ENCODE measurements around the gene MKS1.
A peak's percentile ranks its signal among the peaks of the same experiment; 100 is the strongest.

The MKS1 gene

DNA sequence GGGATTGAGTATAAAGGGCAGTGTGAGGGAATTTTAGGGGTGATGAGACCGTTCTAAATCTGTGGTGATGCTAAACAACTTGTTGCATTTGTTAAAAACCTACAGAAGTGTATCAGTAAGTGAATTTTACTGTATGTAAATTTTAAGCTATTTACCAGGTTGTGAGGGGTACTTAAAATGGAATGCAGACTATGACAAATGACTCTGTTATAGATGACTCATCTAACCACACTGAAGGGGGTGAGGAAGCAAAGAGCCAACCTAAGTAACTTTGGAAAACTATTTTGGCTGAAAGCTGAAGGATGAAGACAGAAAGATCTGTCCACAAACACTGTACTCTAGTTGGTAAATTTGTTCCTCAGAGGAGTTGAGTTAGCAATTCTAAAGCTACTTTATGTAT lies 5.3 kb upstream of the MKS1 start:
- Histone ChIP-seq H3K36me3 (ENCODE audit: insufficient read depth, low read length) (no peaks in the 10 kb centered on the region), H3K9ac (ENCODE audit: low read depth, low read length) (no peak overlapping the region), H3K9me3 (replicated peaks; ENCODE audit: low read length) (no peaks in the 10 kb centered on the region), H3K27me3 (ENCODE audit: control insufficient read depth, insufficient read depth, low read length) (peaks cover 12% of the 10 kb centered on the region), H3K4me3 (ENCODE audit: low read length) (no peak overlapping the region), H3K4me2 (ENCODE audit: low read length) (peak overlapping the region; percentile 56), H3K4me1 (ENCODE audit: control insufficient read depth, insufficient read depth, low read length) (peaks cover 21% of the 10 kb centered on the region)

DNA sequence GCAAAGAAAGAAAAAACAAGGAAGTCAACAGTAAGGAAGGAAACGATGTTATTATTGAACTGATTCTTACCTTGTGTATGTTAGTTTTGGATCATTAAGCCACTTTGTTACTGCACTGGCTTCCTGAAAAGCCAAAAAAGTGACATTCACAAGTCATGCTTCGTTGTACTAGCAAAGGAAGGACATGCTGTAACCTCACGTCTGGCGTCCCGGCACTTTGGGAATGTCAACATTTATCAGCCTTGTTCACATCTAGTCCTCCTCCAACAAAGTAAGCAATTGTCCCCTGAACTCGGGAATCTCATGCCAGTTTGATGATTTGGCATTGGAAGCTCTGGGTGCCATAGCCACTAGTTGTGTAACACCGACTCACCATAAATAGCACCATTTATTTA lies 731 bp upstream of the MKS1 start:
- Histone ChIP-seq H3K27me3 (ENCODE audit: control insufficient read depth, insufficient read depth, low read length) (no peaks in the 10 kb centered on the region), H3K9me3 (replicated peaks; ENCODE audit: low read length) (no peaks in the 10 kb centered on the region), H3K9ac (ENCODE audit: low read depth, low read length) (peak overlapping the region; percentile 40), H3K4me2 (ENCODE audit: low read length) (peak overlapping the region; percentile 94), H3K4me3 (ENCODE audit: low read length) (peak overlapping the region; percentile 88), H3K4me1 (ENCODE audit: control insufficient read depth, insufficient read depth, low read length) (peaks cover 21% of the 10 kb centered on the region), H3K36me3 (ENCODE audit: insufficient read depth, low read length) (no peaks in the 10 kb centered on the region)

DNA sequence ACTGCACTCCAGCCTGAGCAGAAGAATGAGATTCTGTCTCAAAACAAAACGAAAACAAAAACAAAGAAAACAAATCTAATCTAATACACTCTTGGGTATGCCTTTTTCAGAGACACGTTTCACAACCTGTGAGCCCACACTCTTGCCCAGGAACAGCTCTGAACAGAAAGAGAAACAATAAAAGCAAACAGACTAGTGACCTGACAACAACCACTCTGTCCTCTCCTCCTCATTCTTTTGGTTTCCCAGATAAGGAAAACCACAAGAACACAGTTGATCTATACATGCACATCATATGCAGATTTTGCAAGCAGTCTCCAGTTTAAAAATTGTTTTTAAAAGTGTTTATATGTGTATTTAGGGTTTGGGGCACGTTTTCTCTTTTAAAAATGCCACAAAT lies 1.3 kb downstream of the MKS1 start:
- Histone ChIP-seq H3K4me2 (ENCODE audit: low read length) (no peak overlapping the region), H3K4me1 (ENCODE audit: control insufficient read depth, insufficient read depth, low read length) (peaks cover 9% of the 10 kb centered on the region), H3K36me3 (ENCODE audit: insufficient read depth, low read length) (no peaks in the 10 kb centered on the region), H3K4me3 (ENCODE audit: low read length) (no peak overlapping the region), H3K9ac (ENCODE audit: low read depth, low read length) (no peak overlapping the region), H3K27me3 (ENCODE audit: control insufficient read depth, insufficient read depth, low read length) (no peaks in the 10 kb centered on the region), H3K9me3 (replicated peaks; ENCODE audit: low read length) (no peaks in the 10 kb centered on the region)

DNA sequence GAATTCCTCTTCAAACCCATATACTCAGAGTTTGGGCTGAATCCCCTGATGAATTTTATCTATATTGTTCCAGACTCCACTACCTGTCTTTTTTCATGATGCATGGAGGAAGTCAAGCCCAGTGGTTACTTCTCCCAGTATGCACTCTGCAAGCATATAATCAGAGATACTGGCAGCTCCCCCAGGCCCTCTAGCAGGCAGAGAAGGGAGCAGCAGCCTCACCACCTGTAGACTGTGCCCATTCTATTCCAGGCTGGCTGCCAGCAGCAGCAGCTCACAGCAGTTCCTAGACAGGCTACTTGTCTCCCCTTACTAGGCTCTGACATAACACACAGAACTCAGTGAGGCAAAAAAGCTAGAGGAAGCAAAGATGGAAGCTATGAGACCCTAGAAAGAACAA lies 3.4 kb downstream of the MKS1 start:
- peaks cover 9% of the 10 kb centered on the region for H3K4me1 ChIP-seq (ENCODE audit: control insufficient read depth, insufficient read depth, low read length)
- H3K36me3 ChIP-seq (ENCODE audit: insufficient read depth, low read length), result no peaks in the 10 kb centered on the region
- H3K4me3 ChIP-seq (ENCODE audit: low read length), result no peak overlapping the region
- no peaks in the 10 kb centered on the region for H3K9me3 ChIP-seq (replicated peaks; ENCODE audit: low read length)
- H3K9ac ChIP-seq (ENCODE audit: low read depth, low read length), result no peak overlapping the region
- H3K4me2 ChIP-seq (ENCODE audit: low read length), result no peak overlapping the region
- H3K27me3 ChIP-seq (ENCODE audit: control insufficient read depth, insufficient read depth, low read length), result no peaks in the 10 kb centered on the region

DNA sequence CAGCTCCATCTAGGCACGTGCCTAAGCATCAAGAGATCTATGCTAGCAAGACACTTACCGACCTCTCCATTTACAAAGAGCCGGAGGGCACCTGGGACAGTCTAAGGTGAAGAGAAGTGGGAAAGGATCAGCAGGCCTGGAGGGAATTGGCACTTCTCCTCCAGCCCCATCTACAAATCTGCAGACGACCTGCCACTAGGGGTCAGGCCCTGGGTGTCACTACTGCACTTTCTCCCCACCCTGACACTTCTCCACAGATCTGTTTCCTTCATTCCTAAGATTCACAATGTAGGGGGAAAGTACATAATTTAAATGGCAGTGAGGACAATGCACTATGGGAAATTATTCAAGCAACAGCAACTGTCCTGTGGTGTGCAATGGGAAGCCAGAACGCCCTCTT lies 8.1 kb downstream of the MKS1 start:
- no peaks in the 10 kb centered on the region for H3K9me3 ChIP-seq (replicated peaks; ENCODE audit: low read length)
- H3K4me2 ChIP-seq (ENCODE audit: low read length), result no peak overlapping the region
- H3K4me3 ChIP-seq (ENCODE audit: low read length), result no peak overlapping the region
- H3K4me1 ChIP-seq (ENCODE audit: control insufficient read depth, insufficient read depth, low read length), result no peaks in the 10 kb centered on the region
- H3K27me3 ChIP-seq (ENCODE audit: control insufficient read depth, insufficient read depth, low read length), result no peaks in the 10 kb centered on the region
- peaks cover 19% of the 10 kb centered on the region for H3K36me3 ChIP-seq (ENCODE audit: insufficient read depth, low read length)
- no peak overlapping the region for H3K9ac ChIP-seq (ENCODE audit: low read depth, low read length)

DNA sequence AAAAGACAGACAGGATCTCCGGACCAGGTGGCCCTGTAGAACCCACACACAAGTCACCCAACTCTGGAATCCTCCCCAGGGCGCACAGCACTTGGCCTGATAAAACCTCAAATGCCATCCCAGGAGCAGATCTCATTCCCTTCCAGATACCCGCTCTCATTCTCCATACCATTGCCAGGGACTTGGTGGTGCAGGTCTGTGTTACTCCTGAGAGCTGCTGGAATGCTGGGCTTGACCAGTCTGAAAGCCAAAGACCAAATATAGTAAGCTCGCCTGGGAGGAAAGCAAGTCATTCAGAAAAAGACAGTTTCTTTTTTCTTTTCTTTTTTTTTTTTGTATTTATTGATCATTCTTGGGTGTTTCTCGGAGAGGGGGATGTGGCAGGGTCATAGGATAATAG lies 10.7 kb downstream of the MKS1 start:
- no peak overlapping the region for H3K4me2 ChIP-seq (ENCODE audit: low read length)
- H3K9ac ChIP-seq (ENCODE audit: low read depth, low read length), result no peak overlapping the region
- no peaks in the 10 kb centered on the region for H3K4me1 ChIP-seq (ENCODE audit: control insufficient read depth, insufficient read depth, low read length)
- H3K36me3 ChIP-seq (ENCODE audit: insufficient read depth, low read length), result peaks cover 19% of the 10 kb centered on the region
- H3K27me3 ChIP-seq (ENCODE audit: control insufficient read depth, insufficient read depth, low read length), result no peaks in the 10 kb centered on the region
- H3K9me3 ChIP-seq (replicated peaks; ENCODE audit: low read length), result no peaks in the 10 kb centered on the region
- H3K4me3 ChIP-seq (ENCODE audit: low read length), result no peak overlapping the region

DNA sequence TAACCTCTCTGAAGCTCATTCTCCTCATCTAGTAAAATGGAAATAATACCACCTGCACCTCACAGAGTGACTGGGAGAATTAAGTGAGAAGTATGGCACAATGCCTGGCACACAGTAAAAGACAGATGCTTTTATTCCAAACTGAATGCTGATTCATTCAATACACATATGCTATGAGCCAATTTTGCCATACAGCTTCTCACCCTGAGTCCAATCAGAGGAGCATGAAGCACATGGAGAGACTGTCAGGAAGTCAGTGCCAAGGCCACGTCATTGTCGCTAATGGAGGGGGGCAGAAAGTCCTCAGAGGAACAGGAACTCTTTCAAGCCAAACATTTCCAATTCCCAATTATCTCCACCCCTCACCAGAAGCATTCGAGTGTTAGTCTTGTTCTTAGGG lies 11.6 kb downstream of the MKS1 start:
- Histone ChIP-seq H3K27me3 (ENCODE audit: control insufficient read depth, insufficient read depth, low read length) (no peaks in the 10 kb centered on the region), H3K4me3 (ENCODE audit: low read length) (no peak overlapping the region), H3K4me1 (ENCODE audit: control insufficient read depth, insufficient read depth, low read length) (no peaks in the 10 kb centered on the region), H3K36me3 (ENCODE audit: insufficient read depth, low read length) (peaks cover 19% of the 10 kb centered on the region), H3K4me2 (ENCODE audit: low read length) (no peak overlapping the region), H3K9ac (ENCODE audit: low read depth, low read length) (no peak overlapping the region), H3K9me3 (replicated peaks; ENCODE audit: low read length) (no peaks in the 10 kb centered on the region)

DNA sequence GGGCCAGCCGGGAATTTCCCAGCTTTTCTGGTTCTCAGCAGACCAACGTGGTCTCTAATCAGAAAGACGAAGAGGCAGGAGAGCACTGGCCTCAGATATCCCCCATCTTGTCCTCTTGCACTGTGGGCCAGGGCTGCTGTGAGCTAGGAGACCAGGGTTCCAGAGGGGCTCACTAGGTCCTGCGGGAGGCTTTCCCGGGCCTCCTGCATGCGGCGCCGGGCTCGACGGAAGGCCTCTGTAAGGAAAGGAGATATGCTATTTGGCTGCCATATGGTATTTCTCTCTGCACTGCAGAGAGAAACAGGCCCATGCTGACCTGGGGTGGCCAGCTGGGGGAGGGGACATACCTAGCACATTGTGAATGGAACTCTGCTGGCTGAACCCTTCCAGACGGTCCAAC lies 13.1 kb downstream of the MKS1 start:
- Histone ChIP-seq H3K4me2 (ENCODE audit: low read length) (no peak overlapping the region), H3K9me3 (replicated peaks; ENCODE audit: low read length) (no peaks in the 10 kb centered on the region), H3K27me3 (ENCODE audit: control insufficient read depth, insufficient read depth, low read length) (no peaks in the 10 kb centered on the region), H3K4me3 (ENCODE audit: low read length) (no peak overlapping the region), H3K4me1 (ENCODE audit: control insufficient read depth, insufficient read depth, low read length) (no peaks in the 10 kb centered on the region), H3K36me3 (ENCODE audit: insufficient read depth, low read length) (peaks cover 19% of the 10 kb centered on the region), H3K9ac (ENCODE audit: low read depth, low read length) (no peak overlapping the region)

DNA sequence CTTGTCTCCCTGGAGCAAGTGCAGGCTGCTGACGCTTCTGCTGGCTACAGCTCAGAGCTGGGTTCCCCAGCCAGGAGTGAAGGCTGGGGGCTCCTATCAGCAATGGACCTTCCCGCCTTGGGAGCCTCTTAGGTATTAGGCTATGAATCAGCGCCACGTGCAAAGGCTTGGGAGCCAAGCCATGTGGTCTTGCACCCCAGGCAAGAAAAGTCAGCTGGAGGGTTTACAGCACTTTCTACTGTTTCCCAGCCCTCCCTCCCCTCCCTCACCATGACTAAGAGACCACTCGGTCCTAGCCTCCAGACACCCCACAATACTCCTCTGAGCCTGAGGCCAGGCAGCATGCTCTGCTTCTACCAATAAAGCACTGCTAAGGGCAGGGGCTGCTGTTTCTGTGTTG lies 14.3 kb downstream of the MKS1 start:
- no peaks in the 10 kb centered on the region for H3K9me3 ChIP-seq (replicated peaks; ENCODE audit: low read length)
- H3K4me2 ChIP-seq (ENCODE audit: low read length), result no peak overlapping the region
- no peaks in the 10 kb centered on the region for H3K4me1 ChIP-seq (ENCODE audit: control insufficient read depth, insufficient read depth, low read length)
- peaks cover 13% of the 10 kb centered on the region for H3K36me3 ChIP-seq (ENCODE audit: insufficient read depth, low read length)
- peaks cover 7% of the 10 kb centered on the region for H3K27me3 ChIP-seq (ENCODE audit: control insufficient read depth, insufficient read depth, low read length)
- no peak overlapping the region for H3K9ac ChIP-seq (ENCODE audit: low read depth, low read length)
- H3K4me3 ChIP-seq (ENCODE audit: low read length), result no peak overlapping the region

DNA sequence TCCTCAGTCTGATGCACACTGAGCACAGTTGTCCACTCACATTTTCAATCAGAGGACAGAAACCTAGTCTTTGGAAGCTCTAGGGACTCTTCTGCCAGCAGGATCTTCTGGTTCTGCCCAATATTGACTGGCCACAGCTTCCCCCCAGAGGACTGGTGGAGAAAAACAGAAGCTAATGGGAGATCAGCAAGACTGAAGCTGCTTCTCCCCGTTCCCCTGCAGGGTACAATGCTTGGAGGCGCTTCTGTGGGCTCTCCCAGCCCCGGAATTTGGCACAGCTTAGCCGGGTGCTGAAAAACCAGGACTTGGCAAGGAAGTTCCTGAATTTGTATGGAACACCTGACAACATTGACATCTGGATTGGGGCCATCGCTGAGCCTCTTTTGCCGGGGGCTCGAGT lies 16.2 kb downstream of the MKS1 start:
- Histone ChIP-seq H3K4me3 (ENCODE audit: low read length) (no peak overlapping the region), H3K4me1 (ENCODE audit: control insufficient read depth, insufficient read depth, low read length) (no peaks in the 10 kb centered on the region), H3K9me3 (replicated peaks; ENCODE audit: low read length) (no peaks in the 10 kb centered on the region), H3K9ac (ENCODE audit: low read depth, low read length) (no peak overlapping the region), H3K36me3 (ENCODE audit: insufficient read depth, low read length) (peaks cover 10% of the 10 kb centered on the region), H3K27me3 (ENCODE audit: control insufficient read depth, insufficient read depth, low read length) (peaks cover 18% of the 10 kb centered on the region), H3K4me2 (ENCODE audit: low read length) (no peak overlapping the region)

DNA sequence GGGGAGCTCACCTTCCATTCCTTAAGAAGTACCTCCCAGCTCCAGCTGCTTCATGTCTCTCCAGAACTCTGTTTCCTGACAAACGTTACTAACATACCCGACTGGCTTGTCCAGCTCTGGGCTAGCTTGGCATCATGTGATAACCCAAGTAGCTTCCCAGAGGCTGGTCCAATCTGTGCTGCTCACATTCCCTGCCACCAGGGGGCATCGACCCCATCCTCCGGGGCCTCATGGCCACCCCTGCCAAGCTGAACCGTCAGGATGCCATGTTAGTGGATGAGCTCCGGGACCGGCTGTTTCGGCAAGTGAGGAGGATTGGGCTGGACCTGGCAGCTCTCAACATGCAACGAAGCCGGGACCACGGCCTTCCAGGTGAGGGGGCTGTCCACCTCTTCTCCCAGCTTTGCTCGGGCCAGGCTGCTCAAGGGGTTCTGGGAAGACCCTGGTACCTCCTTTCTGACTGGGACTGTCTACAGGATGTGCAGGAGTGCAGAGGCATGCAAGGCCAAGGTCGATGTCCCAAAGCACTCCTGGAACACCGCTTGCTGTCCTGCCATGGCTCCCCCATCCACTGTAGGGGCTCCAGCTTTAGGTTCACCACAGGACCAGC lies 18.9 kb downstream of the MKS1 start:
- no peak overlapping the region for H3K4me3 ChIP-seq (ENCODE audit: low read length)
- peaks cover 40% of the 10 kb centered on the region for H3K27me3 ChIP-seq (ENCODE audit: control insufficient read depth, insufficient read depth, low read length)
- no peak overlapping the region for H3K9ac ChIP-seq (ENCODE audit: low read depth, low read length)
- H3K9me3 ChIP-seq (replicated peaks; ENCODE audit: low read length), result no peaks in the 10 kb centered on the region
- H3K4me1 ChIP-seq (ENCODE audit: control insufficient read depth, insufficient read depth, low read length), result no peaks in the 10 kb centered on the region
- H3K4me2 ChIP-seq (ENCODE audit: low read length), result no peak overlapping the region
- no peaks in the 10 kb centered on the region for H3K36me3 ChIP-seq (ENCODE audit: insufficient read depth, low read length)

DNA sequence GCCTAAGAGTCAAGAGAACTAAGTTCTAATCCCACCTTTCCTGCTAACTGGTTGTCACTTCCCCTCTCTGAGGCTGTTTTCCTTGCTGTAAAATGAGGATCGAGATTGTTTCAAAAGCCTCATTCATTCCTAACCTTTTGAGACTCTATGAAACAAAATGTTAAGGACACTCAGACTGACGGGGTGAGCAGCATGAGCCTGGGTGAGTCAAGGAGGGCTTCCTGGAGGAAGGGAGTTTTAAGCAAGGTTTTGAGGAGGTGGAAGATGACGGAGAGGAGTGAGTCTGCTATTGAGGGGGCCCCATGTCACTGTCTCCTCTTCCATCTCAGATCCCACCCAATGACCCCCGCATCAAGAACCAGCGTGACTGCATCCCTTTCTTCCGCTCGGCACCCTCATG lies 22.4 kb downstream of the MKS1 start:
- Histone ChIP-seq H3K9ac (ENCODE audit: low read depth, low read length) (no peak overlapping the region), H3K9me3 (replicated peaks; ENCODE audit: low read length) (no peaks in the 10 kb centered on the region), H3K27me3 (ENCODE audit: control insufficient read depth, insufficient read depth, low read length) (peaks cover 71% of the 10 kb centered on the region), H3K4me3 (ENCODE audit: low read length) (no peak overlapping the region), H3K4me1 (ENCODE audit: control insufficient read depth, insufficient read depth, low read length) (no peaks in the 10 kb centered on the region), H3K36me3 (ENCODE audit: insufficient read depth, low read length) (no peaks in the 10 kb centered on the region), H3K4me2 (ENCODE audit: low read length) (no peak overlapping the region)
